Stomach (tissue), 4 donors: Measurements from ENCODE around the gene INSM1.

Experiments
- CTCF ChIP-seq, 7 experiments: fragments of 450-650 bp in 4 of 7; fragments of 200-600 bp in 3 of 7; sonication (generic) in 3 of 7; IDR thresholded peaks; one replicate each; pipeline ENCODE4 v1.5.1; 2016 to 2019; ENCODE audit warnings: antibody characterized with exemption in 7 of 7, control low read depth in 2 of 7, mild to moderate bottlenecking in 1 of 7
- EP300 ChIP-seq: sonication (generic); formaldehyde crosslinking; IDR thresholded peaks from one replicate; pipeline ENCODE4 v1.6.1; 2017; ENCODE audit warnings: antibody characterized with exemption
- POLR2A ChIP-seq, 4 donors: fragments of 450-650 bp; IDR thresholded peaks; one replicate each; pipeline ENCODE4 v1.6.1; 2016; ENCODE audit warnings: antibody characterized with exemption in 4 of 4, control low read depth in 2 of 4, mild to moderate bottlenecking in 1 of 4, moderate library complexity in 1 of 4

GRCh38 chr20:20375862-20376261, 8.0 kb downstream of the INSM1 start:
- TF ChIP-seq CTCF (IDR thresholded peaks at IDR 0.05) (no peak), EP300 (no peak), POLR2A (IDR thresholded peaks at IDR 0.05) (no peak)
